ENCODE data around the gene PCNX4.

PCNX4 gene

GRCh38 chr14:60102389-60102788 is 10.7 kb downstream of the PCNX4 start:
- DNase-seq = no peak

- DNase-seq = no peak
Measured at GRCh38 chr14:60106339-60106738, 14.6 kb downstream of the PCNX4 start.

- DNase-seq = no peak
Measured at GRCh38 chr14:60107477-60107876, 15.8 kb downstream of the PCNX4 start.

- DNase-seq = no peak
Measured at GRCh38 chr14:60111732-60112131, 20.0 kb downstream of the PCNX4 start.

GRCh38 chr14:60114881-60115280 is 23.2 kb downstream of the PCNX4 start:
- no peak for DNase-seq

GRCh38 chr14:60116181-60116580 is 24.5 kb downstream of the PCNX4 start:
- no peak for DNase-seq

GRCh38 chr14:60125918-60126317 is 34.2 kb downstream of the PCNX4 start:
- DNase-seq = no peak

GRCh38 chr14:60133487-60133886 is 41.8 kb downstream of the PCNX4 start:
- no peak for DNase-seq

- no peak for DNase-seq
Measured at GRCh38 chr14:60134702-60135101, 43.0 kb downstream of the PCNX4 start.

GRCh38 chr14:60151715-60152114 is 60.0 kb downstream of the PCNX4 start:
- DNase-seq = no peak

GRCh38 chr14:60153991-60154390 is 62.3 kb downstream of the PCNX4 start:
- DNase-seq = no peak

GRCh38 chr14:60154671-60155070 is 62.9 kb downstream of the PCNX4 start:
- DNase-seq = no peak

- no peak for DNase-seq
Measured at GRCh38 chr14:60160422-60160821, 68.7 kb downstream of the PCNX4 start.

GRCh38 chr14:60161196-60162107 is 69.7 kb downstream of the PCNX4 start:
- DNase-seq = no peak

- no peak for DNase-seq
Measured at GRCh38 chr14:60163693-60164092, 72.0 kb downstream of the PCNX4 start.

- no peak for DNase-seq
Measured at GRCh38 chr14:60164404-60164711, 72.6 kb downstream of the PCNX4 start.

GRCh38 chr14:60164712-60165546 is 73.2 kb downstream of the PCNX4 start, which contains the start of gene DHRS7:
Gene DHRS7, minus strand, starts transcription at chr14:60165398. Its CDS starts 89 bp downstream, at chr14:60165309.
- peak; percentile 68 for DNase-seq

- no peak for DNase-seq
Measured at GRCh38 chr14:60165547-60165876, 73.8 kb downstream of the PCNX4 start.

- no peak for DNase-seq
Measured at GRCh38 chr14:60166142-60166541, 74.4 kb downstream of the PCNX4 start.

- DNase-seq = no peak
Measured at GRCh38 chr14:60169722-60170121, 78.0 kb downstream of the PCNX4 start.

- no peak for DNase-seq
Measured at GRCh38 chr14:60170948-60171347, 79.2 kb downstream of the PCNX4 start.

- no peak for DNase-seq
Measured at GRCh38 chr14:60171690-60172089, 80.0 kb downstream of the PCNX4 start.

GRCh38 chr14:60174352-60175254 is 82.9 kb downstream of the PCNX4 start:
- no peak for DNase-seq
